SH-SY5Y (cell line): ENCODE results near the gene PARD3.

Experiments used
- GATA2 ChIP-seq: IDR thresholded peaks from 2 replicates; pipeline ENCODE4 v1.6.1; 2011; ENCODE audit warnings: mild to moderate bottlenecking, low read depth, low read length
- GATA3 ChIP-seq: IDR thresholded peaks from 2 replicates; pipeline ENCODE4 v1.6.1; 2011; ENCODE audit warnings: low read depth, mild to moderate bottlenecking, low read length, moderate library complexity

DNA sequence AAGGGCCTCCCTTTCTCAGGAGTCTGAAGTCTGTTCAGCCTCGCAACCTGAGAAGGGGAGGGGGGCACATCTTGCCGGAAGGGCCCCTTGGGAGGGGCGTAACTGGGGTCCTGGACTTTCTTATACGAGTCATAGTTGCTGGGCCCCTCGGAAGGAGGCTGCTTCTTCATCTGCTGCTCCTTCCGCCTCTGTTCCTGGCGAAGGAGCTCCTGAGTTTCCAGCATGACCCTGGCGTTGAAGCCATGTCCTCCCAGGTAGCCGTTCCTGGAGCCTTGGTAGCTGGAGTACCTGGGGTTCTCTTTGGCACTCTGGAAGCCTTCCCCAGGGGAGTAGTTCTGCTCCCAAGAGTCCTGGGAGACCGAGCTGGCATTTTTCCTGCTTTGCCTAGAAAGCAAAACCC, 703.9 kb downstream of the PARD3 start:
- no peak for TF ChIP-seq GATA2
- no peak for TF ChIP-seq GATA3
